HG02798 (cell line): Measurements from ENCODE around the gene TGM3.

Experiments
- ATAC-seq: cut with Tn5 transposase; IDR thresholded peaks from one replicate; pipeline ENCODE4 v1.9.1; 2021; ENCODE audit warnings: mild to moderate bottlenecking; ENCODE audit not compliant: unreplicated experiment, poor library complexity

The TGM3 gene

DNA sequence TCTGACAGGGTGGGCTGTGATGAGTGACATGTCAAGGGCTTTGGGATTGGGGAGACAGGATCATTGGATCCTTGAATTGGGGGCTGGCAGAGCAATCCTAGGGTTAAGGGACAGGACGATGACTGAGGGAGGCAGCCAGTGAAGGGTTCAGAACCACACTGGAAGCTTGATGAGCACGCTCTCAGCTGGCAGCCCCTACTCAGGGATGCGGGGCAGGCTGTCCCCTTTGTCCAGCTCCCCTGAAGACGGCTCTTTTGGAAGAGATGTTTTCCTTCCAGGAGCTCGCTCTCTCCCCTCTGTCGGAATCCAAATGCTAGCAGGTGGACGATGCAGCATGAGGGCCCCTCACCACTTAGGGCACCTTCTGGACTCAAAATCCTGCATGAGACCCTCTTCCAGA lies 8.4 kb downstream of the TGM3 start:
- ATAC-seq = no peak

DNA sequence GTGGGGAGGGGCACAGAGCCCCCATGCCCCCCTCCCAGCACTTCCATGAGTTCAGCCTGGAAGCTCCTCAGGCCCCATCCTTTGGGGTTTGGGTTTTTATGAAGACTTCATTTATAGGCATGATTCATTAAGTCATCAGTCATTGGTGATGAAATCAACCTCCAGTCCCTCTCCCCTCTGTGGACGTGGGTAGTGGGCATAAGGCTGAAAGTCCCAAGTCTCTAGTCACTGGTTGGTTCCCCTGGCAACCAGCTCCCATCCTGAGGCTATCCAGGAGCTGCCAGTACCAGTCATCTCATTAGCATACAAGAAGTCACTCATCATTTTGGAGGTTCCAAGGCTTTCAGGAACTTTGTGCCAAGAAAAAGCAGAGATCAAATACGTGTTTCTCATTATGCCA lies 9.2 kb downstream of the TGM3 start:
- ATAC-seq = no peak

DNA sequence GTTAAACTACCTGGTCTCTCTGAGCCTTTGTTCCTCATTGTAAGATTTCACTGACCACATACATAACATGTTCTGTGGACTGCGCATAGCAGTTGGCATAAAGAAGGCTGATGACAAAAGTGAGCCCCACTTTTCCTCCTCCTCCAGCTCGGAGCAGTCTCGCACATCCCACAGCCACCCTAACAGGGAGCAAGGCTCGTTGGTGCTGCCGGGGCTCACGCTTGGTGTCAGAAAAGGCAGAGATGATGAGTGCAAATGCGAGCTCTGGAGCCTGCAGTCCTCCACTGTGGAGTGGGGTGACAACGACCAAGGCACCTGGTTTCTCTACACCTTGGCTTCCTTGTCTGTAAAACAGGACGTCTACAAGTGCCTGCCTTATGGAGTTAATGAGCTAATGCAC lies 9.7 kb downstream of the TGM3 start:
- no peak for ATAC-seq

- no peak for ATAC-seq
Measured at GRCh38 chr20:2305946-2306345, 10.1 kb downstream of the TGM3 start.

DNA sequence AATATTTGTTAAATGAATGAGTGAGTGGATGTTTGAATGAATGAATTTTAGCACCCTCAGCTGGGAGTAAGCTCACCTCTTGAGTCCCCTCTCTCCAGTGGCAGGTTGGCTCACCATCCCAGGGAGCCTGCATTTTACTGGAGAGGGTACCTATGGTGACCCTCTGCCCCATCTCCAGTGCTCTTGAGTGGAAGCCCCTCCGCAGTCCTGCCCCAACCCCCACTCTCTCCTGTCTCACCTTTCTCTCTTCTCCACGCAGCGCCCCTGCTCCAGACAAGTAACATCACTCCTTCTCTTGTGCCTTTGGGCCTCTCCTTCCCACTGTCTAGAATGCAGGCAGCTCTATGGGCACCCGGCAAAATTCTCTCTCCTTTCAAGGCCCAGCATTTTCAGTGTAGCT lies 11.3 kb downstream of the TGM3 start:
- no peak for ATAC-seq

- ATAC-seq = no peak
Measured at GRCh38 chr20:2311329-2311728, 15.5 kb downstream of the TGM3 start.

DNA sequence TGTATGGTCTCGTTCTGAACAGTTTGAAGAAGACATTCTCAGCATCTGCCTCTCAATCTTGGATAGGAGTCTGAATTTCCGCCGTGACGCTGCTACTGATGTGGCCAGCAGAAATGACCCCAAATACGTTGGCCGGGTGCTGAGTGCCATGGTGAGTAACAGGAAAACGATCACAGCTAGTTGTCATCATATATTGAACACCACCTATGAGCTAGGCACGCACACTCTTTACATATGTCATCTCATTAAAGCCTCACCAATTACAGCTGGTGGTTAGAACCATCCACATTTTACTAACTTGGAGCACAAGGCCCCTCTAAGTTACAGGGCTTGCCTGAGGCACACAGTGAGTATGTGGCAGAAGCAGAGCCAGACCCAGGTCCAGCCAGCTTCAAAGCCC lies 17.1 kb downstream of the TGM3 start:
- no peak for ATAC-seq

DNA sequence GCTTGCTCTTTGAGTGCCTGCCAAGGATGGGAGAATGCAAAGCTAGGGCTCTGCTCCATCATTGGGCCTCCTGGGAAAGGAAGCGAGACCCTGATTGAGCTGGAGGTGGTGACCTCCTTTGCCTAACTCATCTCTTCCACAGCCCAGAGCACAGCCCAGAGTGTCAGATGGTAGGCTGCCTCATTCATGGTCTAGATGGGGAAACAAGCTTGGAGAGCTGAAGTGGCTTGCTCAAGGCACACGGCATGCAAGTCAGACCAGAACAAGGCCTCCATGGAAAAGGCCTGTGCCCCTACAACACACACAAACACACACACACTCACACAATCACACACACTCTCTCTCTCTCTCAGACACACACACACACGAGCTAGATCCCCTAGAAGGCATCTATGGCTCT lies 17.5 kb downstream of the TGM3 start:
- ATAC-seq = no peak

- ATAC-seq = no peak
Measured at GRCh38 chr20:2314759-2315439, 19.1 kb downstream of the TGM3 start.

DNA sequence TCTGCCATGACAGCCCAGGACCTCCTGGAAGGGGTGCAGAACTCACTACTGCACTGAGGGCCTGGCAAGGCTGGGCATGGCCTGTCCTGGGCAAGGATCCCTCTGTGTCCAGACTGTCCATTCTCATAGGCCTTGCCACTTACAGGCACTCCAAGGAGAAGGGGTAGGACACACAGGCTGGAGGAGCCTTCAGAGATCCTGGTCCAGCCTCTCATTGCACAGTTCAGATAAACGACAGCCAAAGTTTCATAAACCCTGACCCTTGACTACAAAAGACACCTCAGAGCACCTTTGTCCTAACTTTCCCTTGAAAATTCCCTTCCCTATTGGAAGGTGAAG lies 19.6 kb downstream of the TGM3 start:
- no peak for ATAC-seq

GRCh38 chr20:2316847-2317495 lies 21.2 kb downstream of the TGM3 start:
- no peak for ATAC-seq

- no peak for ATAC-seq
Measured at GRCh38 chr20:2320813-2321658, 25.2 kb downstream of the TGM3 start.

DNA sequence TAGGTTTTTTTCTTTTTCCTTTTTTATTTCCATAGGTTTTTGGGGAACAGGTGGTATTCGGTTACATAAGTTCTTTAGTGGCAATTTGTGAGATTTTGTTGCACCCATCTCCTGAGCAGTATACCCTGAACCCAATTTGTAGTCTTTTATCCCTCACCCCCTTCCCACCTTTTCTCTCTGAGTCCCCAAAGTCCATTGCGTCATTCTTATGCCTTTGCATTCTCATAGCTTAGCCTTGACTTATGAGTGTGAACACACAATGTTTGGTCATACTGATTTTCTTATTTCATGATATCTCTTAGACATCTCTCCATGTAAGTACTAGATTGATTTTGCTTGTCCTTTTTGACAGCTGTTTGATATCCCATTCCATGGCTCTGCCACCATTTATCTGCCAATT lies 27.2 kb downstream of the TGM3 start:
- no peak for ATAC-seq

DNA sequence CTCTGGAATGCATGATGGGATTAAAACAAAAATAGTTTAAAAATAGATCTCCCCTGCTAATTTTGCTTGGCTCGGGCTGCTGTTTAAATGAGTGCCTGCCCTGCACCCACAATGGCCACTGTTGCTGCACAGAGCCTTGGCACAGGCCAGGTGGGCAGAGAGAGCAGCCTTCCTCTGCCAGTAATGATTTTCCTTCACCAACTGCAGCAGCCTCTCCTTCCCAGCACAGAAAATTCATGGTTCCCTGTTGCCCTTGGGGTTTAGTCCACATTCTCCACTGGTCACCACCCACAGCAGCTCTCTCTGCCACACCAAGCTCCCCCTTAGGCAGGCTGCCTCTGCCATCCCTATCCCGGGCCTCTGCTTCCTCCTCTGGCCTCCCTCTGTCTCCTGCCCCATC lies 30.2 kb downstream of the TGM3 start:
- no peak for ATAC-seq

GRCh38 chr20:2327620-2328555 lies 32.1 kb downstream of the TGM3 start:
- ATAC-seq = no peak

DNA sequence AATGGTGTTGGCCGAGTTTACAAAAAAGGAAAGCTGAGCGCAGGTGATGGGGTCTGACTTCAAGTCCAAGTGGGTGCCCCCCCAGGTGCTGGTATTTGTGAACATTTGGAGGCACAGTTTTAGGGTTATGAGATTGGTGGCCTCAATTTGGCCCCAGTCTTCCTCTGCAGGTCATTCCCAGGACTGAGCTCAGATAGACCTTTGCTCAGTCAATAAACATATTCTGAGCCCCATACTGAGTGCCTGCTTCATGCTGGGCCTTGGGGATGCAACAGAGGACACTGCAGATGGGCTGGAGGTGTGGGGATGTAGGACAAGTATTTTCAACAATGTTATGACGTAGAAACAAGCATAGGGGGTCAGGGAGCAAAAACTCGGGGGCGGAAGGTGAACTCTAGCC lies 33.5 kb downstream of the TGM3 start:
- ATAC-seq = no peak

DNA sequence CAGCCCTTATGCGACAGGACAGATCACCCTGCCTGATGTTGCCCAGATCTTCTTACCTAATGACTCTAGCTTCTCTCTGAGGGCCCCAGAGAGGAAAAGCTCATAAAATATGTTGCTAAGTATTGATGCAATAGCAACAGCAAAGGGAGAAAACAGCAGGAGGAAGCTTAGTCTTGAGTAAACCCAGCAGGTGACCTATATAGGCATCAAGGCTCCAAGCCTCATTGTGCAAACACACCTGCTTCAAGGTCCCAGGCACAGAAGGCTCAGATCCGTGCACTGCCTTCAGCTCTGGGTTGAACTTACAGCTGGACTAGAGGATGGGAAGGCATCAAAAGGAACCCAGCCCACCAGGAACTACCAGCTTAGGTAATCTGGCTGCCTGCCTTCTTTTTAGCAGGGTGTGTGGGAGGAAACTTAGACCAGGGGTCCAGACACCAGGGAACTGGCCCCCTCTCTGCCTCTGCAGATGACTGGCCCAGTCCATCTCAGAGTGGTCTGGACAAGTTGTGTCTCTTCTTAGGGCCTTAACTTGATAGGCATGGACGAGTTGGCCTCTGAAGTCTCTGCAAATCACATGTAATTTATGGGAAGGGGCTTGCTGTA lies 34.4 kb downstream of the TGM3 start:
- no peak for ATAC-seq

DNA sequence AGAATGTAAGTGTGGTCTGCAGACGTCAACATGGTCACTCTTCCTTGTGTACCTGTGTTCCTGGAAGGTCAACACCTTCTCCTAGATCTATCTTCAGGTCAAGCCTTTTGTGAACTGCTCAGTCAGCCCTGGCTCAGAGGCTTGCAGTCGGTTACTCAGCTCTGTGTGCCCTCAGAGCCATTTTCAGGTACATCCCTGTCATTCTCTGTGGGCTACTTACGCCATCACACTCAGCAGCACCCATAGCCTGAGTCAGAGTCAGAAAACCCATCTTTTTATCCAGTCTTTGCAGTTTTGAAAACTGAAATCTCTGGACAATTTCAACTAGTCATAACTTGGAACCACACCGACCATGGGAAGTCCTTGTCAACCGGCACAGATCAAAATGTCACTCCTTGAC lies 35.3 kb downstream of the TGM3 start:
- no peak for ATAC-seq

DNA sequence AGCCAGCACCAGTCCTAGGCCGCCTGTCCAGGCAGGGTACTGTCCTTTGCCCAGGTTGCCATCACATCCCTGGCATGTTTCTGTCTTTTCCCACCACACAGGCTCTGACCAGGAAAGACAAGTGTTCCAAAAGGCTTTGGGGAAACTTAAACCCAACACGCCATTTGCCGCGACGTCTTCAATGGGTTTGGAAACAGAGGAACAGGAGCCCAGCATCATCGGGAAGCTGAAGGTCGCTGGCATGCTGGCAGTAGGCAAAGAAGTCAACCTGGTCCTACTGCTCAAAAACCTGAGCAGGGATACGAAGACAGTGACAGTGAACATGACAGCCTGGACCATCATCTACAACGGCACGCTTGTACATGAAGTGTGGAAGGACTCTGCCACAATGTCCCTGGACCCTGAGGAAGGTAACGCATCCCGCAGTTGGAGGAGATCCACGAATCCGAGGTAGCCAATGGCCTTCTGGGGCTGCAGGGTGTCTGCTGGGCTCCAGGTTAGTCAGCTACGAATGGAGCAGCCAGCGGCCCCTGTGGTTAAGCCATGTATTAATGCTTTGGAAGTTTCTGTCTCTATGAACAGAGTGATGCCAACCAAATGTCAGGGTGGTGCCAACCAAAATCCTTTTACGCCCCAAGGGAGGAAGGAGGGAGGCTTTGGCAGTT lies 36.2 kb downstream of the TGM3 start:
- no peak for ATAC-seq

DNA sequence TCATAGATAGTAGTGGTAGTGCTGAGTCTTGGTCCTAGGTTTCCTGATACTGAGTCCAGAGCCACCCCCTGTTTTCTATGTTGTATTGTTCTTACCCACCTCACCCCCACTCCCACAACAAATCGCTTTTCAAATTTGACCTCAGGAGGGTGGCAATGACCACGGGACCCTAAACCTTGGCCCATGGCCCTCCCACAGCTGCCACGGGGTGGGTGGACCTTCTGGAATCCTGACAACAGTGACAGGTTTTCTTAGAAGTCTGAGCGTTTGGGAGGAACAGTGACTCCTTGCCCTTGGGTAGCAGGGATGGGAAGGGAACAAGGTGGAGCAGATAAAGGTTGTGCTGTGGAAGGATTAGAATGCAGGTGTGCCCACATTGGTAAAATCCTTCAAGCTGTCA lies 36.9 kb downstream of the TGM3 start:
- no peak for ATAC-seq
